HepG2 (cell line): ENCODE data around the gene CALM1. TPM values are rescaled to one million over a fixed set of nuclear protein-coding genes. Genes with fewer than 3 reads are reported as not detected.
A peak's percentile ranks its signal among the peaks of the same experiment; 100 is the strongest.

Source experiments
- AHR ChIP-seq: IDR thresholded peaks from 2 replicates; pipeline ENCODE4 v1.6.1; 2018; ENCODE audit warnings: missing genetic modification reagents, missing compliant biosample characterization
- CREBL2 ChIP-seq: sonication (generic); formaldehyde crosslinking; IDR thresholded peaks from 2 replicates; pipeline ENCODE4 v1.8.1; 2023; ENCODE audit warnings: missing genetic modification reagents, mild to moderate bottlenecking, borderline replicate concordance
- ERF ChIP-seq: IDR thresholded peaks from 2 replicates; pipeline ENCODE4 v1.6.1; 2018; ENCODE audit warnings: missing biosample characterization, missing genetic modification reagents
- IRF9 ChIP-seq: sonication (generic); formaldehyde crosslinking; IDR thresholded peaks from 2 replicates; pipeline ENCODE4 v1.8.0; 2022; ENCODE audit warnings: missing genetic modification reagents, mild to moderate bottlenecking, borderline replicate concordance
- MBNL3 ChIP-seq: fragments of 250-450 bp; sonication (Bioruptor Pico); conservative IDR thresholded peaks from 2 replicates; pipeline ENCODE4 v1.8.0; 2022; ENCODE audit warnings: mild to moderate bottlenecking, inconsistent platforms
- RARG ChIP-seq: sonication (generic); formaldehyde crosslinking; IDR thresholded peaks from 2 replicates; pipeline ENCODE4 v1.4.0; 2020; ENCODE audit warnings: low read depth, mild to moderate bottlenecking, missing genetic modification reagents
- SALL2 ChIP-seq: sonication (generic); formaldehyde crosslinking; IDR thresholded peaks from 2 replicates; pipeline ENCODE4 v1.8.1; 2023; ENCODE audit warnings: mild to moderate bottlenecking, missing genetic modification reagents, inconsistent platforms
- SOX5 ChIP-seq: IDR thresholded peaks from 2 replicates; pipeline ENCODE4 v1.6.1; 2016; ENCODE audit warnings: borderline replicate concordance
- STAG1 ChIP-seq: sonication (generic); formaldehyde crosslinking; IDR thresholded peaks from 2 replicates; pipeline ENCODE4 v1.4.0; 2020; ENCODE audit warnings: missing genetic modification reagents
- STAT5B ChIP-seq: sonication (generic); formaldehyde crosslinking; IDR thresholded peaks from 2 replicates; pipeline ENCODE4 v1.4.0; 2020; ENCODE audit warnings: missing genetic modification reagents
- TCF7L2 ChIP-seq: IDR thresholded peaks from 2 replicates; pipeline ENCODE4 v1.6.1; 2011; ENCODE audit warnings: mild to moderate bottlenecking, low read depth, low read length, moderate library complexity
- U2AF2 ChIP-seq: fragments of 200-400 bp; formaldehyde crosslinking; IDR thresholded peaks from 2 replicates; pipeline ENCODE4 v1.6.1; 2017; ENCODE audit warnings: low read depth, mild to moderate bottlenecking, low read length
- XRCC5 ChIP-seq: fragments of 200-400 bp; formaldehyde crosslinking; optimal IDR thresholded peaks from 2 replicates; pipeline ENCODE3; 2017; ENCODE audit warnings: mild to moderate bottlenecking, low read length
- YY1 ChIP-seq: IDR thresholded peaks from 2 replicates; pipeline ENCODE4 v1.6.1; 2011; ENCODE audit warnings: low read length, low read depth, moderate library complexity, mild to moderate bottlenecking; ENCODE audit not compliant: insufficient read depth, insufficient replicate concordance
- ZBTB25 ChIP-seq: IDR thresholded peaks from 2 replicates; pipeline ENCODE4 v1.6.1; 2018; ENCODE audit warnings: missing genetic modification reagents
- ZKSCAN1 ChIP-seq: fragments of 150-350 bp; IDR thresholded peaks from 2 replicates; pipeline ENCODE4 v1.6.1; 2014; ENCODE audit warnings: low read length
- ZNF264 ChIP-seq: sonication (generic); formaldehyde crosslinking; IDR thresholded peaks from 2 replicates; pipeline ENCODE4 v1.4.0; 2020; ENCODE audit warnings: missing genetic modification reagents
- ZNF484 ChIP-seq: sonication (generic); formaldehyde crosslinking; IDR thresholded peaks from 2 replicates; pipeline ENCODE4 v1.5.1; 2020; ENCODE audit warnings: mild to moderate bottlenecking, low read depth, missing genetic modification reagents, borderline replicate concordance
- ZNF558 ChIP-seq: sonication (generic); formaldehyde crosslinking; IDR thresholded peaks from 2 replicates; pipeline ENCODE4 v1.9.0; 2022; ENCODE audit warnings: mild to moderate bottlenecking, missing genetic modification reagents, borderline replicate concordance
- ZNF605 ChIP-seq: sonication (generic); formaldehyde crosslinking; IDR thresholded peaks from 2 replicates; pipeline ENCODE4 v1.8.0; 2022; ENCODE audit warnings: mild to moderate bottlenecking, missing genetic modification reagents
- ZNF713 ChIP-seq: sonication (generic); formaldehyde crosslinking; IDR thresholded peaks from 2 replicates; pipeline ENCODE4 v1.4.0; 2020; ENCODE audit warnings: mild to moderate bottlenecking, missing genetic modification reagents
- ZNF746 ChIP-seq: sonication (generic); formaldehyde crosslinking; IDR thresholded peaks from 2 replicates; pipeline ENCODE4 v1.8.0; 2022; ENCODE audit warnings: mild to moderate bottlenecking, missing genetic modification reagents
- ZNF747 ChIP-seq: sonication (generic); formaldehyde crosslinking; IDR thresholded peaks from 2 replicates; pipeline ENCODE4 v1.8.1; 2023; ENCODE audit warnings: missing genetic modification reagents, mild to moderate bottlenecking, borderline replicate concordance
- ZNF761 ChIP-seq: sonication (generic); formaldehyde crosslinking; conservative IDR thresholded peaks from 2 replicates; pipeline ENCODE4 v1.4.0; 2020; ENCODE audit warnings: mild to moderate bottlenecking, missing genetic modification reagents
- ZNF766 ChIP-seq: sonication (generic); formaldehyde crosslinking; IDR thresholded peaks from 2 replicates; pipeline ENCODE4 v1.5.0; 2020; ENCODE audit warnings: missing genetic modification reagents, borderline replicate concordance
- ZNF773 ChIP-seq: sonication (generic); formaldehyde crosslinking; IDR thresholded peaks from 2 replicates; pipeline ENCODE4 v1.4.0; 2020; ENCODE audit warnings: missing genetic modification reagents, borderline replicate concordance
- ZSCAN5A ChIP-seq: sonication (generic); formaldehyde crosslinking; IDR thresholded peaks from 2 replicates; pipeline ENCODE4 v1.8.0; 2022; ENCODE audit warnings: mild to moderate bottlenecking, missing genetic modification reagents, borderline replicate concordance
- polyA plus RNA-seq, 8 experiments: library from polyadenylated mRNA; depleted of rRNA in 3 of 8; stranded (reverse) in 7 of 8; unstranded in 1 of 8; fragments of >200 nt; fragmentation: Illumina TruSeq in 4 of 8; extraction: Trizol in 4 of 8; gene quantifications; 2 replicates each; pipeline versions ENCODE4 v1.2.1 to v1.2.3, GENCODE V29; 2011 to 2016; ENCODE audit warnings: low read depth in 4 of 8, missing spikeins in 1 of 8, mixed read lengths in 1 of 8; ENCODE audit not compliant: insufficient read depth in 1 of 8
- total RNA-seq, 5 experiments: library from RNA; depleted of rRNA; stranded (reverse); fragments of >200 nt; fragmentation: Illumina TruSeq; extraction: Trizol; gene quantifications; 2 replicates each; pipeline ENCODE4 v1.2.3, GENCODE V29; 2016; ENCODE audit warnings: low read depth in 1 of 5

Gene CALM1
- total and polyA plus RNA-seq, 2 of the 13 experiments (the other 11 are each of a cell fraction or from before 2014, with no cell fraction given) = 110 to 238 TPM

- TF ChIP-seq ZNF484 (no peak), ZNF766 (CRISPR knock-in tag) (peak; percentile 48; the same call in 1 of the 2 replicates), ZBTB25 (CRISPR knock-in tag) (peak; percentile 94), TCF7L2 (no peak), ZSCAN5A (peak; percentile 54; the same call in 1 of the 2 replicates), YY1 (peak; percentile 98), AHR (CRISPR knock-in tag) (peak; percentile 82; the same call in 1 of the 2 replicates), ZNF264 (CRISPR knock-in tag) (peak; percentile 71), SOX5 (CRISPR knock-in tag) (no peak; the same call in 1 of the 2 replicates), ZNF773 (CRISPR knock-in tag) (no peak), ZNF747 (CRISPR knock-in tag) (no peak; the same call in none of the 2 replicates), RARG (CRISPR knock-in tag) (no peak), ZNF713 (CRISPR knock-in tag) (no peak), IRF9 (CRISPR knock-in tag) (peak; percentile 95; the same call in 1 of the 2 replicates), SALL2 (CRISPR knock-in tag) (peak; percentile 33; the same call in 1 of the 2 replicates), STAT5B (CRISPR knock-in tag) (peak; percentile 76; the same call in 1 of the 2 replicates), ZKSCAN1 (no peak), ERF (CRISPR knock-in tag) (peak; percentile 61), MBNL3 (CRISPR knock-in tag) (no peak), STAG1 (CRISPR knock-in tag) (no peak; the same call in 1 of the 2 replicates), ZNF605 (peak; percentile 95), CREBL2 (CRISPR knock-in tag) (no peak), ZNF761 (CRISPR knock-in tag) (peak; percentile 80; the same call in 1 of the 2 replicates), ZNF746 (peak; percentile 47; the same call in 1 of the 2 replicates), XRCC5 (peak; percentile 93), U2AF2 (no peak), ZNF558 (CRISPR knock-in tag) (no peak; the same call in 1 of the 2 replicates)
Observed at GRCh38 chr14:90383126-90383730, 13.6 kb upstream of the CALM1 start (continued).
